ENCODE measurements around the gene DSC3.

DSC3 gene

DNA sequence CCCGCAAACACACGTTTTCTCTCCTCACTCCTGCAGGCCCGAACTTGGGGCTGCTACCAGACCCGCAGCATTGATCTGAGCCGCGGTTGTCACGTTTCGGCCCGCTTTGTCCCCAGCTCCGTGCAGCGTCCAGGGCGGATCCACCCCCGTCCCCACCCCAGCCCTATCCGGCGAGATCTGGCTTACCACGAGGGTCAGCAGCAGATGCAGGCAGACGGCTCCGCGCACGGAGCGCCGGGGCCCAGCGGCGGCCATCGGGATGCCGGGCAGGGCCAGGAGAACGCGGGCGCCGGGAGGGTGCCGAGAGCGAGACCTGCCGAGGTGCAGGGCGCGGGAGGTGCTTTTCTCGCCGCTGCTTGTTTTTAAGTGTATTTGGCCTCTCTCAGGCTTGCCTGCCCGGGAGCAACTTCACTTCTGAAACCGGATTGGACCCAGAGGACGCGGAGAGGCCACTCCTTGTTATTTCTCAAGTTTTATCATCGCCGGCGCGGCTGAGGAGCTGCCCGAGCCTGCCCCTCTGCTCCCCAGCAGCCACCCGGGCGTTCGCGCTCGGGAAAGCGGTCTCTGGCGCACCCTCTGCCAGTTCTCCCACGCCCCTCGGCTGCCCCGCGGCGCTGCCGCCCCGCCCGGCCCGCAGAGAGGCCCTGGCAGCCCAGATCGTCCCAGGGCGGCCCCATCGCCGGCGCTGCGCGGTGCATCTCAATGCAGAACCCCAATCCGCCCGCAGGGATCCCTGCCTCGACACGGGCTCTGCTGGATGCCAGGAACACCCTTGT lies at the start of gene DSC3:
Gene DSC3, minus strand, starts transcription at position 337 of the 776 bp plus-strand sequence. Its CDS starts 82 bp downstream, at position 255.
- TF ChIP-seq YY1 (IDR thresholded peaks at IDR 0.05; ENCODE audit: low read depth) (0 out of 2 replicates have a peak, but pooled peaks have one; percentile 43), RAD21 (IDR thresholded peaks at IDR 0.05; ENCODE audit: low read depth) (no peak)

DNA sequence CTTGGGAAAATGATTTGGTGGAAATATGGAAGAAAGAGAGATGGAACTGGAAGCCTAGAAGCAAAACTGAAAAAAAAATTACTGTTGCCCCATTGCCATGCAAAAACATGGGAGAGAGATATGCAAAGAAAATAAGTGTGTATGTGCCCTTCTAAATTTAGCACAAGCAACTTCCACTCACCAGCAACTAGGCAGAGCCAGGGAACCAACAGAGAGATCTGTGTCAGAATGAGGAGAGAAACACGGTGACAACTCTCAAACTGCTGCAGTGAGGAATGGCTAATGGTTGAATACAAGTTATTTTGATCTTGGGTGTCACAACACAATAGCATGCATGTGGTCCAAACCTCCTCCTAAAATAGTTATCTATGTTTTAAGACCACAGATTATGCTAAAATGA lies 48.8 kb upstream of the DSC3 start:
- TF ChIP-seq TAF1 (IDR thresholded peaks at IDR 0.05; ENCODE audit: low read depth) (no peak), RAD21 (IDR thresholded peaks at IDR 0.05; ENCODE audit: low read depth) (no peak), TCF12 (IDR thresholded peaks at IDR 0.05; ENCODE audit: low read depth) (no peak)
- TF ChIP-seq, protein P1, sequence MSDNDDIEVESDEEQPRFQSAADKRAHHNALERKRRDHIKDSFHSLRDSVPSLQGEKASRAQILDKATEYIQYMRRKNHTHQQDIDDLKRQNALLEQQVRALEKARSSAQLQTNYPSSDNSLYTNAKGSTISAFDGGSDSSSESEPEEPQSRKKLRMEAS (IDR thresholded peaks at IDR 0.05): no peak
- TF ChIP-seq, protein P2, sequence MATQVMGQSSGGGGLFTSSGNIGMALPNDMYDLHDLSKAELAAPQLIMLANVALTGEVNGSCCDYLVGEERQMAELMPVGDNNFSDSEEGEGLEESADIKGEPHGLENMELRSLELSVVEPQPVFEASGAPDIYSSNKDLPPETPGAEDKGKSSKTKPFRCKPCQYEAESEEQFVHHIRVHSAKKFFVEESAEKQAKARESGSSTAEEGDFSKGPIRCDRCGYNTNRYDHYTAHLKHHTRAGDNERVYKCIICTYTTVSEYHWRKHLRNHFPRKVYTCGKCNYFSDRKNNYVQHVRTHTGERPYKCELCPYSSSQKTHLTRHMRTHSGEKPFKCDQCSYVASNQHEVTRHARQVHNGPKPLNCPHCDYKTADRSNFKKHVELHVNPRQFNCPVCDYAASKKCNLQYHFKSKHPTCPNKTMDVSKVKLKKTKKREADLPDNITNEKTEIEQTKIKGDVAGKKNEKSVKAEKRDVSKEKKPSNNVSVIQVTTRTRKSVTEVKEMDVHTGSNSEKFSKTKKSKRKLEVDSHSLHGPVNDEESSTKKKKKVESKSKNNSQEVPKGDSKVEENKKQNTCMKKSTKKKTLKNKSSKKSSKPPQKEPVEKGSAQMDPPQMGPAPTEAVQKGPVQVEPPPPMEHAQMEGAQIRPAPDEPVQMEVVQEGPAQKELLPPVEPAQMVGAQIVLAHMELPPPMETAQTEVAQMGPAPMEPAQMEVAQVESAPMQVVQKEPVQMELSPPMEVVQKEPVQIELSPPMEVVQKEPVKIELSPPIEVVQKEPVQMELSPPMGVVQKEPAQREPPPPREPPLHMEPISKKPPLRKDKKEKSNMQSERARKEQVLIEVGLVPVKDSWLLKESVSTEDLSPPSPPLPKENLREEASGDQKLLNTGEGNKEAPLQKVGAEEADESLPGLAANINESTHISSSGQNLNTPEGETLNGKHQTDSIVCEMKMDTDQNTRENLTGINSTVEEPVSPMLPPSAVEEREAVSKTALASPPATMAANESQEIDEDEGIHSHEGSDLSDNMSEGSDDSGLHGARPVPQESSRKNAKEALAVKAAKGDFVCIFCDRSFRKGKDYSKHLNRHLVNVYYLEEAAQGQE (IDR thresholded peaks at IDR 0.05; ENCODE audit: low read depth): no peak

DNA sequence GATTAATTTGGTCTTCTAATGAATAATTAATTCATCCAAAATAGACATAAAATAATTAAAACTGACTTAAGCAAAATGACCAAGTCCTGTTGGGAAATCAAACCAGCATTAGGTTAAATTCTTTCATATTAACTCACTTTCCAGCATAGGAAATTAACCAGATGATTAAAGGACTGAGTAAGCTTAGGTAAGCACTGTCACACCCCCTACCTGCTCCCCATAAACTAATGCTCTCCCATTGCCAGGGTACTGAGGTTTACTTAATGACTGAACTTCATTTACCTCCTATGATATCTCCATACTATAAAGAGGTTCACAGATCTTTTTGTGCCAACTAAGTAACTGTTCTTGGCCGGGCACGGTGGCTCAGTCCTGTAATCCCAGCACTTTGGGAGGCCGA lies 46.0 kb upstream of the DSC3 start:
- no peak for TF ChIP-seq YY1 (IDR thresholded peaks at IDR 0.05; ENCODE audit: low read depth)
- TF ChIP-seq CEBPB (IDR thresholded peaks at IDR 0.05): no peak
- TF ChIP-seq, protein P1 (IDR thresholded peaks at IDR 0.05): no peak

DNA sequence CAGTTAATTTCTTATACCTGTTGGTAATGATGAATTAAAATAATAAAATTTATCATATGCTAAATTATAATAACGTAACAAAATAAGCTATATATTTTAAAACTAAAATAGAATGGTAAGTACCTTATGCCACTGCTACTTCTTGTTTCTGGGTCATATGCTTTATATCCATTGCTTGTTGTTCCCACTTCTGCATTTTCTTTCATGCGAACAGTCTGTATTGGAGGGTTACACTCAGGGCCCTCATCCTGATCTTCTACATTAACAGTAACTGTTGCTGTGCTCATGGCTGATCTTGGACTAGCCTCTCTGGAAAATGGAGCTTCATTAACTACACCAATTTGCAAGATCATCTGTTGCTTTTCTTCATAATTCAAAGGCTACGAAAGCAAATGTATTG lies 37.4 kb upstream of the DSC3 start:
- no peak for TF ChIP-seq EP300 (IDR thresholded peaks at IDR 0.05; ENCODE audit: borderline replicate concordance)
- no peak for TF ChIP-seq YY1 (IDR thresholded peaks at IDR 0.05; ENCODE audit: low read depth)
- TF ChIP-seq, protein P2 (IDR thresholded peaks at IDR 0.05; ENCODE audit: low read depth): no peak
- TF ChIP-seq, protein P1 (IDR thresholded peaks at IDR 0.05): no peak
- TF ChIP-seq ZBTB7A (IDR thresholded peaks at IDR 0.05; ENCODE audit: low read depth): no peak
- TF ChIP-seq CREB1 (IDR thresholded peaks at IDR 0.05; ENCODE audit: low read depth): no peak
- no peak for TF ChIP-seq TEAD4 (IDR thresholded peaks at IDR 0.05)
- TF ChIP-seq TCF12 (IDR thresholded peaks at IDR 0.05; ENCODE audit: low read depth): no peak
- no peak for TF ChIP-seq CEBPB (IDR thresholded peaks at IDR 0.05)
- no peak for TF ChIP-seq RAD21 (IDR thresholded peaks at IDR 0.05; ENCODE audit: low read depth)
- TF ChIP-seq, protein P3, sequence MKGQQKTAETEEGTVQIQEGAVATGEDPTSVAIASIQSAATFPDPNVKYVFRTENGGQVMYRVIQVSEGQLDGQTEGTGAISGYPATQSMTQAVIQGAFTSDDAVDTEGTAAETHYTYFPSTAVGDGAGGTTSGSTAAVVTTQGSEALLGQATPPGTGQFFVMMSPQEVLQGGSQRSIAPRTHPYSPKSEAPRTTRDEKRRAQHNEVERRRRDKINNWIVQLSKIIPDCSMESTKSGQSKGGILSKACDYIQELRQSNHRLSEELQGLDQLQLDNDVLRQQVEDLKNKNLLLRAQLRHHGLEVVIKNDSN (IDR thresholded peaks at IDR 0.05): no peak
- no peak for TF ChIP-seq FOXM1 (IDR thresholded peaks at IDR 0.05; ENCODE audit: borderline replicate concordance, low read depth)
- no peak for TF ChIP-seq TAF1 (IDR thresholded peaks at IDR 0.05; ENCODE audit: low read depth)
- TF ChIP-seq NFIC (IDR thresholded peaks at IDR 0.05): no peak
- TF ChIP-seq EGR1 (IDR thresholded peaks at IDR 0.05): no peak

DNA sequence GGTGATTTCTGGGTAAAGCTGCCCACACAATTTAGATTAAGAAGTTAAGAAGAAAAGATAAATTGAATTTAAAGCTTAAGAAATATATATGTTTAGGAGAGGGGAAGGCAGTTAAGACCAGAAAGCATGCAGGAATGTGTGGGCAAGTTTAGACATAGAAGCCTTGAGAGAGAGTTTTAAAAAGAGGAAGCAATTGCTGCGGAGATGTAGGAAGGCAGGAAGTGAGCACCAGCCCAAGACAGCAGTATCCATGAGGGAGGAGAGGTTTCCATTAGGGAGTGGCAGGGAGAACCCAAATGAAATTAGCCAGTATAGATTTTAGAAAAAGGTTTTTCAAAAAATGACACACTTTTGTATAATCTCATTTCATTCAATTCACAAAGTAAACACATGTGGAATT lies 35.3 kb upstream of the DSC3 start:
- TF ChIP-seq FOXM1 (IDR thresholded peaks at IDR 0.05; ENCODE audit: borderline replicate concordance, low read depth) (no peak), CREB1 (IDR thresholded peaks at IDR 0.05; ENCODE audit: low read depth) (no peak), YY1 (IDR thresholded peaks at IDR 0.05; ENCODE audit: low read depth) (no peak), TAF1 (IDR thresholded peaks at IDR 0.05; ENCODE audit: low read depth) (no peak), RAD21 (IDR thresholded peaks at IDR 0.05; ENCODE audit: low read depth) (no peak), CEBPB (IDR thresholded peaks at IDR 0.05) (no peak), NFIC (IDR thresholded peaks at IDR 0.05) (no peak), EGR1 (IDR thresholded peaks at IDR 0.05) (no peak), TEAD4 (IDR thresholded peaks at IDR 0.05) (no peak), ZBTB7A (IDR thresholded peaks at IDR 0.05; ENCODE audit: low read depth) (no peak), EP300 (IDR thresholded peaks at IDR 0.05; ENCODE audit: borderline replicate concordance) (no peak), TCF12 (IDR thresholded peaks at IDR 0.05; ENCODE audit: low read depth) (no peak)
- TF ChIP-seq, protein P1 (IDR thresholded peaks at IDR 0.05): no peak
- TF ChIP-seq, protein P3 (IDR thresholded peaks at IDR 0.05): no peak
- TF ChIP-seq, protein P2 (IDR thresholded peaks at IDR 0.05; ENCODE audit: low read depth): no peak
